Endodermal cell (in vitro differentiated cells): ENCODE data around the gene PLEKHO1. TPM values are rescaled to one million over a fixed set of nuclear protein-coding genes. Genes with fewer than 3 reads are reported as not detected.

Source experiments
- DNase-seq: peaks from one replicate; pipeline ENCODE4 v3.0.0-alpha.2; 2017
- H3K27ac ChIP-seq: 2 replicates; pipeline ENCODE4 v1.5.1; 2013; ENCODE audit warnings: mild to moderate bottlenecking, low read depth, low read length, moderate library complexity
- H3K27me3 ChIP-seq: 2 replicates; pipeline ENCODE4 v1.6.1; 2013; ENCODE audit warnings: mild to moderate bottlenecking, low read length, moderate library complexity; ENCODE audit not compliant: insufficient read depth, control insufficient read depth, poor library complexity, severe bottlenecking
- H3K36me3 ChIP-seq: 2 replicates; pipeline ENCODE4 v1.7.0; 2013; ENCODE audit warnings: mild to moderate bottlenecking, low read length, moderate library complexity; ENCODE audit not compliant: control insufficient read depth, insufficient read depth
- H3K4me1 ChIP-seq: one replicate; pipeline ENCODE4 v1.7.0; 2013; ENCODE audit warnings: low read length; ENCODE audit not compliant: control insufficient read depth, insufficient read depth
- H3K4me3 ChIP-seq: 2 replicates; pipeline ENCODE4 v1.5.1; 2013; ENCODE audit warnings: mild to moderate bottlenecking, low read length, moderate library complexity
- H3K9ac ChIP-seq: 2 replicates; pipeline ENCODE4 v1.6.1; 2013; ENCODE audit warnings: mild to moderate bottlenecking, low read length, moderate library complexity; ENCODE audit not compliant: poor library complexity, severe bottlenecking; ENCODE audit errors: extremely low read depth
- H3K9me3 ChIP-seq: 2 replicates; pipeline ENCODE4 v1.6.1; 2013; ENCODE audit warnings: mild to moderate bottlenecking, low read length, moderate library complexity; ENCODE audit not compliant: control insufficient read depth
- H3K27ac Mint-ChIP-seq: 2 replicates; pipeline ENCODE4 v1.8.0; 2020; ENCODE audit warnings: mixed read lengths
- H3K27me3 Mint-ChIP-seq: 2 replicates; pipeline ENCODE4 v1.8.0; 2021; ENCODE audit warnings: mild to moderate bottlenecking, mixed read lengths; ENCODE audit not compliant: insufficient read depth
- H3K36me3 Mint-ChIP-seq: 2 replicates; pipeline ENCODE4 v1.8.0; 2020; ENCODE audit warnings: low read depth, mixed read lengths
- H3K4me1 Mint-ChIP-seq: 2 replicates; pipeline ENCODE4 v1.8.0; 2020; ENCODE audit warnings: mixed read lengths
- H3K4me3 Mint-ChIP-seq: 2 replicates; pipeline ENCODE4 v1.8.0; 2020; ENCODE audit warnings: mild to moderate bottlenecking, moderate library complexity, mixed read lengths
- H3K9me3 Mint-ChIP-seq: 2 replicates; pipeline ENCODE4 v1.8.0; 2020; ENCODE audit warnings: mild to moderate bottlenecking, mixed read lengths
- WGBS, 2 experiments: methylation state at CpG; one replicate each; pipeline versions ENCODE4 v1.1.5 to v1.1.7; 2013; ENCODE audit warnings: missing lambda C conversion rate in 2 of 2, mixed read lengths in 1 of 2; ENCODE audit not compliant: insufficient coverage in 1 of 2, insufficient read length in 1 of 2; 5-methylcytosine and 5-hydroxymethylcytosine counted together
- total RNA-seq, 2 donors: library from RNA; stranded (reverse); fragmentation: NEBNext Ultra II Directional in 1 of 2; extraction: Animal tissue kit (Norgen Biotek cat#: 25700) in 1 of 2; gene quantifications; 2 replicates in 1 of 2; 3 replicates in 1 of 2; pipeline ENCODE4 v1.2.1, GENCODE V29; 2021
- TF ChIP-seq, protein P1 (sequence below): fragments of 200-600 bp; sonication (generic); conservative IDR thresholded peaks from 2 replicates; pipeline ENCODE4 v1.5.0; 2021; ENCODE audit warnings: antibody characterized with exemption, mild to moderate bottlenecking

The PLEKHO1 gene
- total RNA-seq, 2 donors from 2014 or later: 42.9 to 46.0 TPM

DNA sequence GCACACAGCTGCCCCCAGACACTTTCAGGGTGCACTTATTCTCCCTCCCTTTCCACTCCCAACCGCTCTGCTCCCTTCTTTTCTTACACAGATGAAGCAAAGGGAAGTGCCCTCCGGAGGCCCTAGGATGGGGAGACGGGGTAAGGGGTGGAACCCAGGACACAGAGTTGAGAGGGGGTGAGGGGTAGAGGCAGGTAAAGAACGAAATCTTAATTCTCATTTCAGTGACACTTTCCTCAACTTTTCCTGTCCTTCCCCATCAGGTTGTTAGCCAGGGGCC, 12.8 kb downstream of the PLEKHO1 start:
- Histone ChIP-seq H3K36me3 (peaks cover 8% of the 10 kb centered on the region), H3K27me3 (no peaks in the 10 kb centered on the region), H3K27ac (peak overlapping the region; percentile 93), H3K9ac (peak overlapping the region; percentile 54), H3K9me3 (no peaks in the 10 kb centered on the region), H3K4me3 (peak overlapping the region; percentile 61), H3K4me1 (peaks cover 9% of the 10 kb centered on the region)
- Mint-ChIP-seq H3K27me3 (no peaks in the 10 kb centered on the region), H3K4me3 (peak overlapping the region; percentile 50), H3K36me3 (peaks cover 17% of the 10 kb centered on the region), H3K9me3 (no peaks in the 10 kb centered on the region), H3K27ac (peak overlapping the region; percentile 99), H3K4me1 (peaks cover 40% of the 10 kb centered on the region)
- no peak for DNase-seq
- 20% methylated on average over 1 of the region's 4 CpGs; no CpG with 5 or more reads in 1 of the 2 experiments for WGBS, 2 experiments
- TF ChIP-seq, protein P1, sequence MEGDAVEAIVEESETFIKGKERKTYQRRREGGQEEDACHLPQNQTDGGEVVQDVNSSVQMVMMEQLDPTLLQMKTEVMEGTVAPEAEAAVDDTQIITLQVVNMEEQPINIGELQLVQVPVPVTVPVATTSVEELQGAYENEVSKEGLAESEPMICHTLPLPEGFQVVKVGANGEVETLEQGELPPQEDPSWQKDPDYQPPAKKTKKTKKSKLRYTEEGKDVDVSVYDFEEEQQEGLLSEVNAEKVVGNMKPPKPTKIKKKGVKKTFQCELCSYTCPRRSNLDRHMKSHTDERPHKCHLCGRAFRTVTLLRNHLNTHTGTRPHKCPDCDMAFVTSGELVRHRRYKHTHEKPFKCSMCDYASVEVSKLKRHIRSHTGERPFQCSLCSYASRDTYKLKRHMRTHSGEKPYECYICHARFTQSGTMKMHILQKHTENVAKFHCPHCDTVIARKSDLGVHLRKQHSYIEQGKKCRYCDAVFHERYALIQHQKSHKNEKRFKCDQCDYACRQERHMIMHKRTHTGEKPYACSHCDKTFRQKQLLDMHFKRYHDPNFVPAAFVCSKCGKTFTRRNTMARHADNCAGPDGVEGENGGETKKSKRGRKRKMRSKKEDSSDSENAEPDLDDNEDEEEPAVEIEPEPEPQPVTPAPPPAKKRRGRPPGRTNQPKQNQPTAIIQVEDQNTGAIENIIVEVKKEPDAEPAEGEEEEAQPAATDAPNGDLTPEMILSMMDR: no peak

DNA sequence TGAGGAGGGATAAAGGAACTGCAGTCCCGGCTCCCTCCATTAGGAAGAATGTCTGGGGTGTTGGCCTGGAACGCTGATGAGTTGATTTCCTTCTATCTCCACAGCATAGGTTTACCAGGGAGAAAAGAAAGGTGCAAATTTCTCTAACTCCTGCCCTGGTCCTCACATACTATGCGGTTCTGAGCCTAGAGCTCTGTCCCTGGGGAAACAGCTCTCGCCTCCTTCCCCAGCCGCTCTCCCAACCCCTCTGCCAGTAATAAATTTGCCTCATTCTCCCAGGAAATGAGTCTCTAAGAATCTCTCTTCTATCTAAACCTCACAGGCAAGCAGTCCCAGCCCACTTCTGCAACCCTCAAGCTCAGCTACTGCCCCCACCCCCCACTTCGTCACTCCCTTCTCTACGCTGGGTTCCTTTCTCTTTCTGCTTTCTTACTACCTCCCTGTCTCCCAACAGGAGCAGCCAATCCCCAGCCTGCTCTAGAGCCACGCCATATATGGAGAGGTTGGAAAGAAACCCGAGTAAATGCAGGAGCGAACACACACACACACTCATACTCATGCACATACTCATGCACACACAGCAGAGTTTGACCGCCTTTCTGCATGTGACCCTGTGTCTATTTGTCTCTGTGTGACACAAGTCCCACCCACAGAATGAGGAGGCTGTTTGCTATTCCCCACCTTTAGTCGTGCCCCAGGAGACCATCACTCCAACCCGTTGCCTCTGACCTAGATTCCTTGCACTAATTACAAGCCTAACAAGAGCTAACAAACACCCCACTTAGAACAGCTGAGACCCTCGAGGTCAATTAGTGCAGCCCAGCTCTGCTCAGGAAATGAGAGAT, 13.4 kb downstream of the PLEKHO1 start:
- Mint-ChIP-seq H3K4me3 (peak overlapping the region; percentile 50), H3K27me3 (no peaks in the 10 kb centered on the region), H3K9me3 (no peaks in the 10 kb centered on the region), H3K4me1 (peaks cover 40% of the 10 kb centered on the region), H3K27ac (peak overlapping the region; percentile 99), H3K36me3 (peaks cover 11% of the 10 kb centered on the region)
- peak; percentile 95 for DNase-seq
- Histone ChIP-seq H3K4me1 (peaks cover 9% of the 10 kb centered on the region), H3K9me3 (no peaks in the 10 kb centered on the region), H3K27ac (peak overlapping the region; percentile 93), H3K36me3 (peaks cover 2% of the 10 kb centered on the region), H3K4me3 (peak overlapping the region; percentile 60), H3K9ac (peak overlapping the region; percentile 54), H3K27me3 (no peaks in the 10 kb centered on the region)
- TF ChIP-seq, protein P1: peak; percentile 51
- 4 to 17% methylated on average over 6 to 14 of the region's 14 CpGs for WGBS, 2 experiments

DNA sequence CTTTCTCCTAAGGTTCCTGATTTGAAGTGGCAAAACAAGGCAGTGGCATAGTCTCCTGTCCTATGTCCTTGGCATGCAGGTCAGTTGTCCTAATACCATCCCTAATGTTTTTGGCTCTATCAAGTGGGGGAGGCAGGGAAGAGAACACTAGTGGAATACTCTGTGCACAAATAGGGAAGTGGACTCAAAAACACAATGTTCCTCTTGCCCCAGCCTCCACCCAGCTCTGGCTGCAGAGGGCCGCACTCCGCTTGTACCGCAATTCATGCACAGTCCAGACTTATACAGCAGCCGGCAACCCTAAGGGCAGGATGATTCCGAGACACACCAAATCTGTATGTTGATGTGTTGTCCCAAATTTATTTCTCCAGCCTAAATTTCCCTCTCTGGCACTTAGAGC, 14.5 kb downstream of the PLEKHO1 start:
- no peaks in the 10 kb centered on the region for H3K27me3 Mint-ChIP-seq

More for the DNA sequence above, 14.5 kb downstream of the PLEKHO1 start:
- H3K36me3 ChIP-seq: no peaks in the 10 kb centered on the region
- no peak overlapping the region for H3K9ac ChIP-seq
- H3K4me3 ChIP-seq: no peak overlapping the region
- 93% methylated on average over 5 of the region's 5 CpGs for WGBS, 2 experiments
- H3K4me1 ChIP-seq: peaks cover 9% of the 10 kb centered on the region
- TF ChIP-seq, protein P1: no peak
- no peaks in the 10 kb centered on the region for H3K27me3 ChIP-seq
- no peaks in the 10 kb centered on the region for H3K9me3 ChIP-seq
- Mint-ChIP-seq H3K36me3 (peaks cover 4% of the 10 kb centered on the region), H3K4me1 (peaks cover 40% of the 10 kb centered on the region), H3K9me3 (no peaks in the 10 kb centered on the region), H3K27ac (peak overlapping the region; percentile 79), H3K4me3 (no peak overlapping the region)
- no peak for DNase-seq
- no peak overlapping the region for H3K27ac ChIP-seq
